CD1c-positive myeloid dendritic cell (primary cell): ENCODE measurements around the gene PPARG.
"Not testable (repeated sequence)": the region's sequence is repeated elsewhere in the genome, so short reads cannot be mapped to it uniquely, and the experiment has no call there.

ENCODE experiments used
- DNase-seq: peaks from one replicate; pipeline ENCODE4 v3.0.0-alpha.2; 2016; ENCODE audit errors: extremely low spot score

The PPARG gene

DNA sequence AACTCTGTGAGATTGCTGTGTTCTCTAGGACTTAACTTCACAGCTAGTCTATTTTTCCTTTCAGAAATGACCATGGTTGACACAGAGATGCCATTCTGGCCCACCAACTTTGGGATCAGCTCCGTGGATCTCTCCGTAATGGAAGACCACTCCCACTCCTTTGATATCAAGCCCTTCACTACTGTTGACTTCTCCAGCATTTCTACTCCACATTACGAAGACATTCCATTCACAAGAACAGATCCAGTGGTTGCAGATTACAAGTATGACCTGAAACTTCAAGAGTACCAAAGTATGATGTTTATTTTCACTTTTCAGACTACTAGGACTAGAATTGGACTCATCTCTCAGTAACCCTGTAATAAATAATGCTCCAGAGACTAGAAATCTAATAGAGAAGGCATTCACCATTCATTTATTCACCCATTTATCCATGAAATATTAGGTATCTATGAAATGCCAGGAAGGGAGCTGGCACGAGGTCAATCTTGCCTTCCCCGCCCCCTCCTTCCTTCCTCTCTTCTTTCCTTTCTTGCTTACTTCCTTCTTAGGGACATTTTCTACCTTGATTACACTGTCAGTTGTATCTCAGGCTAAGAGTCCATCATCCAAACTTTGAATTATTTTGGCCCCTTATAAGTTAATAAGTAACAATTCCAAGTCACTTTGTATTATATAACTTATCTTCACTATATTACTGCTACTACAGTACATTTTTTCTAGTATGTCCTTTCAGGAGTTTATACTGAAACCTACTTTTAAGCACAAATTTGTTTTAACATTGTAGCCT lies 91.0 kb downstream of the PPARG start:
- no peak for DNase-seq

DNA sequence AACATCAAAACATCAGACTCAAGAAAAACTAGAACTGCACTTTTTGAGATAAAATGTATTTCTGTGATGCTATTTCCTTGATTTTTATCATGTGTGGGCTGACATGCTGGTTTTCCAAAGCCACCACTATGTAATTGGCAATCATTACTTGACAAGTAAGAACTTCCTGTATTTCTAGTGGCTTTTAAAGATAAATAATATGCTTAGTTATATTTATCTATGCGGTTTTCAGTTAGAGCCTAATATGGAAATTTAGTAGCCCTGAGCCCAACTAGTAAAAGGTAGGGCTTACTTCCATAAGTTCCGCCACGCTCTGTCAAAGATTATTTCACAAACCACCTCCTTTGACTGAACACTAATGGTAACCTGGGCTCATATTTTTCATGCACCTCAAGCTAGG lies 91.6 kb downstream of the PPARG start:
- DNase-seq = no peak

DNA sequence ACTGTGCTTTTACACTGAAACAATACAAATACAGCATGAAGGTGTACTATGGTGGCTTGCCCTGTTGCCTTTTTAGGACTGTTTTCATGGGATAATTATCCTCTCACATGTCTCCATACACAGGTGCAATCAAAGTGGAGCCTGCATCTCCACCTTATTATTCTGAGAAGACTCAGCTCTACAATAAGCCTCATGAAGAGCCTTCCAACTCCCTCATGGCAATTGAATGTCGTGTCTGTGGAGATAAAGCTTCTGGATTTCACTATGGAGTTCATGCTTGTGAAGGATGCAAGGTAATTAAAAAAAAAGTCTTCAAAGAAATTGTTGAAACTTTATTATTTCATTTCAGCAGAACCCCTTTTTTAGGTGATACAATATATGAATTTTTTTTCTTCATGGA lies 92.3 kb downstream of the PPARG start:
- no peak for DNase-seq

DNA sequence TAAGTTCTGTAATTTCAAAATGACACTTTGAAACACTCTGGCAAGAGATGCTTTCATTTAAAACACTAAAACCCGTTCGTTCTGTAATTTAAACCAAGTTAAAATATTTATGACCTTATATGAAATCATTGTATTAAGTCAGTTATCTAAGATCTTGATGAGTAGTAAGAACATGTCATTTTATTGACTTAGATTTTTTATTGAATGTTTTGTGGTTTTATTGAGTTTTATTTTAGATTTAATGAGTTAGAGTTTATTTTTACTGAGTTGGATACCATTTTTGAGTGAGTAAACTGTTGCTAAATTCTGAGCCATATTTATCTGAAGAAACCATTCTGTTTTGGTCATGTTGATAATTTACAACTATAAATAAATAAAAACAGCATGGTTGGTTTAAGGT lies 94.3 kb downstream of the PPARG start:
- DNase-seq = no peak

DNA sequence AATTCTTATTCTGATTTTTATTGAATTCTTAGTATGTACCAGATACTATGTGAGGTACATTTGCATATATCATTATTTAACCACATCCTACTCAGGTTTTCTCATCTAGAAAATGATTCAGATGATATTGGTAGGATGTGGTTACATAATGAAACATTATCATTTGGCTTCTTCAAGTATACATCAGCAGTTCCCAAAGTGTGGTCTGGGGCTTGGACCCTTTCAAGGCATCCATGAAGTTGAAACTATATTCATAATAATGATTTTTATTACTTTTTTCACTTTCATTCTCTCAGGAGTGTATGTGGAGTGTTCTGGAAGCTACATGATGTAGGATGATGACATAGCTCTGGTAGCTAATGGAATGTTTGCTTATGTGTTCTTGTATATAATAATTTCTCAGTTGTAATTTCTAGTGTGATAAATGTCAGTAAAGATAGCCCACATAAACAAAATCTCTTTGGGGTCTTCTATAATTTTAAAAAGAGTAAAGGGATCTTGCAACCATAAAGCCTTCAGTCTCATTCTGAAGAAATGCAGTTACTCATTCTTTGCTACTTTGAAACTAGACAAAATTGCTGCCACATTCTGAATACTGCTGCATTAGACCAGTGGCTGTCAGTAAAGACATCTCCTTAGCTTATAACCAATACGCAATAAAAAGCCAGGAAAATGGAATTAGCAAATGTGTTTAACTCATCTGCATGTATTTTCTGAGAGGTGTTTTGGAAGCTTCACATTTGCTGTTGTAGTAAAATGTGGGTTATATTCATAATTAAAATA lies 95.8 kb downstream of the PPARG start:
- no peak for DNase-seq

DNA sequence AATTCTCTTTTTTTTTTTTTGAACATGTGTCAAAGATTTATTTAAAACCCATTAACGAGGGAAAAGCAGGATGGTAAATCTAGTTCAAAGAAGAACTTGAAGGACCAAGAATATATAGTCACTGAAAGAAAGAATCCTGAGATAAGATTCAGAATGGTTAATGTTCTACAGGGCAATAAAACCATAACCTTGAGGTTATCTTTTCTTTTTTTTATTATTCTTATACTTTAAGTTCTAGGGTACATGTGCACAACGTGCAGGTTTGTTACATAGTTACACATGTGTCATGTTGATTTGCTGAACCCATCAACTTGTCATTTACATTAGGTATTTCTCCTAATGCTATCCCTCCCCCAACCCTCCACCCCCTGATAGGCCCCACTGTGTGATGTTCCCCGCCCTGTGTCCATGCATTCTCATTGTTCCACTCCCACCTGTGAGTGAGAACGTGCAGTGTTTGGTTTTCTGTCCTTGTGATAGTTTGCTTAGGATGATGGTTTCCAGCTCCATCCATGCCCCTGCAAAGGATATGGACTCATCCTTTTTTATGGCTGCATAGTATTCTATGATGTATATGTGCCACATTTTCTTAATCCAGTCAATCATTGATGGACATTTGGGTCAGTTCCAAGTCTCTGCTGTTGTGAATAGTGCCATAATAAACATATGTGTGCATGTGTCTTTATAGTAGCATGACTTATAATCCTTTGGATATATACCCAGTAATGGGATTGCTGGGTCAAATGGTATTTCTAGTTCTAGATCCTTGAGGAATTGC lies 97.8 kb downstream of the PPARG start:
- DNase-seq = not testable (repeated sequence)

DNA sequence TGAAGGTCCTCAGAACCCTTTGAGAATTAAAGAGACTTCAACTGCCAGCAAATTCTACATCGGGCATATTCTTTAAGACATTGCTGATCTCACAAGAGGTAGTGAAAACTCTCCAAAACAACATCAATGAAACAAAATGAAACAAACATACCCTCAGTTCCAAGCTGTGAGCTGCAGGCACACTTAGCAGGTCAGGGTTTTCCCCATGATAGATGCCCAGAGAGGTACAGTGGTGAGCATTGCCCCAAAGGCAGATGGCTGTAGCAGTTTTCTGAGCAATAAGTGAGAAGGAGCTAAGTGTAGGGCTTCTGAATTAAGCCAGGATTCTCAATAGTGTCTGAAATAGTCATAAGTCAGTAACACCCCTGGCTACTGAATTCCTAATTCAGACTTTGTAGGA lies 99.3 kb downstream of the PPARG start:
- DNase-seq = no peak

DNA sequence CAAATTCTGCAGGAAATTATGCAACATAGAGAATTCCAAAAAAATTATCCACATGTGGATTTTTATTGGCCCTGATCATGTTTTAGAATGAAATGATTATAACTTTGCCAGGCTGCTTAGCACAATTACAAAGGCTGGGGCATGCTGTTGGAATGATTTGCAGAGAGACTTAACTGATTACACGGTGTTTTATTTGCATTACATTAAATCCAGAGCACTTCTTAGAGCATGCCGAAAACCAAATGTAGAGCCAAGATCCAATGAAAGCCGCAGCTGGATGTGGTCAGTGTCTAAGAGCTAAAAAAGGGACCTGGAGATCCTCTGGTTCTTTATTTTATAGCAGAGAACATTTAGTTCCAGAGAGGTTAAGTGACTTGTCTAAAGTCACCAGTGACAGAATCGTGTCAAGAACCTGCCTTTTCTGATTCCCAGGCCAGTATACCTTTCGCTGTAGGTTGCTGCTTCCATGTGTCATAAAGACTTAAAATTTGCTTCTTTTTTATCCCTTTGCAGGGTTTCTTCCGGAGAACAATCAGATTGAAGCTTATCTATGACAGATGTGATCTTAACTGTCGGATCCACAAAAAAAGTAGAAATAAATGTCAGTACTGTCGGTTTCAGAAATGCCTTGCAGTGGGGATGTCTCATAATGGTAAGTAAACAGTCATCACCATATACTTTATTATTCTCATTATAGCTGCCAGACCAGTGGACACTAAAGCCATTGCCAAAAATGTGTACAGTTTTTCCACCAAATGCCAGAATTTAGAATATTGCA lies 103.4 kb downstream of the PPARG start:
- DNase-seq = no peak

DNA sequence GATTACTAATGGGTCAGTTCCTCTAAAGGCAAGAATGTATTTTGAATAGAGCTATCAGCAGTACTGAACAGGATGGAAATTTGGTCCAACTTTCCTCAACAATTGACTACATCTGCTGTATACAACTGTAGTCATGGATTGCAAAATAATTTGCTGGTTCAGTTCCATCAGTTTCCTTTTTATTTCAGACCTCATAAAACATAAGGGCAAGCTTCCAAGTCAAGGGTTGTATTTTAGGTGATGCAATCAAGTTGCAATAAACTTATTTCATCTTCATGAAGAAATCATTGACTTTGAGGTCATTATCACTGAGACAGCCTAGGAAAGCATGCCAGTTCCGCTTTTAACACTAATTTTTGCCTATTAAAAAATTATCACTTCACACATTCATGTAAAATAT lies 105.0 kb downstream of the PPARG start:
- DNase-seq = peak; percentile 76

DNA sequence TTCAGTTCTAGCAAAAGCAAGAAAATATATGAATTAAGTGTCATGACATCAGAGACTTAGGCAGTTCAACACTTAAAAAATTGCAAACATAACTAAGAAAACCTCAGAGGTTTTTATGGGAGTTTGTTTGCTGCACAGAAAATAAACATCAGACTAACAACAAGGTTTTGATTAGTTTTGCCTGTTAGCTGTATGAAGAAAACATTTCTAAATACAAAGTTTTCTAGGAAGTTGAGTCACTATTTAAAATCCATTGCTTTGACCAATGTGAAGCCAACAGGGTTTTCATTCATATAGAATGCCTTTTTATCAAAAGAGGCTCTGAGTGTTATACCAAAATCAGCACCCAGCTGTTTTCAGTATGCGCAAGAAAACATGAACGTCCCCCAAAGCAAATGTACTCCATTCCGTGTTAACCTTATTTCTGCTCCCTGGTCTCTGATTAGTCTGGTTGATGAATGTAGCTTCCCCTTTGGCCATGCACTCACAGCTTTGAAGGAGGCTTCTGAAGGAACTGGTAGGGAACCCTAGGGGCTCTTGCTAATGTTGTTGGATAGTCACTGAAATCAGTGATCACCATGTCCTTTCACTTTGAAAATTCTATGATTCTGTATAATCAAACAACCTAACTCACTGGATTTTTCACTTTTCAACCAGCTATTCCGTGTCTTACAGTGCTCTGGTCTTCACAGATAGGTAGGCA lies 105.8 kb downstream of the PPARG start:
- peak; percentile 51 for DNase-seq

DNA sequence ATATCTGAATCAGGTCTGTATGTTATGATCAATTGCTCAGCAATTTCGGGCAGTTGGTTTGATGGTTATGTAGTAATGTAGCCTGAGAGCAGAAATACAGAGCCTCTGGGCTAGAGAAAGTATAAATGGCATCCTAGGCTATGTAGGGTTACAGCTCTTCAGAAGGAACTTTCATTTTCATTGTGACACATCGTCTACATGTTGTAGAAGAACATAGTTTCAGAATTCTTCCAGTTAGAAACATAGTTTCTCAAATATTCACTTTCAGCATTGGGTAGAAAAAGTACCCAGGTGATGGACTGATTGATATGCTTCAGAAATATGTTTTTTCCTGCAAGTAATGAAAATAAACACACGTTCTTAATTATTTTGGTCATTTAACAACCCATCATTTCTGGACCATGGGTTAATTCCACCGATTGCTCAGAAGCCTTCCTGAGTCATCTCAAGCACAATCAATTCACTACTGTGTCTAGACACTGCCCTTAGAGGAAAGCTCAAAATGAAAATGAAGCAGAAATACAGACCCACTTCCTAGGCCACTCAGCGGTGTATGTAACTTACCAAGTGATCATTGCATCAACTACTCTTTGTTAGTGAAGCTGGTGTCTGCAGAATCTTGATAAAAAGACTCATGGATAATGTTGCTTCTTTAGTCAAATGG lies 106.6 kb downstream of the PPARG start:
- peak; percentile 28 for DNase-seq

DNA sequence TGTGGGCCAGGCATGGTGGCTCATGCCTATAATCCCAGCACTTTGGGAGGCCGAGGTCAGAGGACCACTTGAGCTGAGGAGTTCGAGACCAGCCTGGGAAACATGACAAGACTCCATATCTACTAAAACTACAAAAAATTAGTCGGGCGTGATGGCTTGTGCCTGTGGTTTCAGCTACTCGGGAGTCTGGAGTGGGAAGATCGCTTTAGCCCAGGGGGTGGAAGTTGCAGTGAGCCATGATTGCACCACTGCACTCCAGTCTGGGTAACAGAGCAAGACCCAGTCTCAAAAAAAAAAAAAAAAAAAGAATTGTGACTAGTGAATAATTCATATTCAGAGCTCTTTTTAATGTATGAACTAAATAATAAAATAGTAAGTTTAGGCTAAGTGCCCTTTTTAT lies 107.6 kb downstream of the PPARG start:
- peak; percentile 44 for DNase-seq

DNA sequence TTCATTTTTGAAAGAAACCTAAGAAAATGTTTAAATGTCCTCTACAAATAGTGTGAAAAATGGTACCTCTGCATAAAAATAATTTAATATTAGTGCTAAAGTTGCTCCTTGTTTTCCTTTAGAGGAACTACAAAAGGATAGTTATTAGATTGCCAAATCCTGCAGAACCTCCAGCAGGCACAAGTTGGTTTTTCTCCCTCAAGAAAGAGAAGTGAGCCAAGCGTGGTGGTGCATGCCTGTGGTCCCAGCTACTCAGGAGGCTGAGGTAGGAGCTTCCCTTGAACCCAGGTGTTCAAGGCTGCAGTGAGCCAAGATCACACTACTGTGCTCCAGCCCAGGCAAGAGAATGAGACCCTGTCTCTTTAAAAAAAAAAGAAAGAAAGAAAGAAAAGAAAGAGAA lies 110.4 kb downstream of the PPARG start:
- DNase-seq = peak; percentile 56

DNA sequence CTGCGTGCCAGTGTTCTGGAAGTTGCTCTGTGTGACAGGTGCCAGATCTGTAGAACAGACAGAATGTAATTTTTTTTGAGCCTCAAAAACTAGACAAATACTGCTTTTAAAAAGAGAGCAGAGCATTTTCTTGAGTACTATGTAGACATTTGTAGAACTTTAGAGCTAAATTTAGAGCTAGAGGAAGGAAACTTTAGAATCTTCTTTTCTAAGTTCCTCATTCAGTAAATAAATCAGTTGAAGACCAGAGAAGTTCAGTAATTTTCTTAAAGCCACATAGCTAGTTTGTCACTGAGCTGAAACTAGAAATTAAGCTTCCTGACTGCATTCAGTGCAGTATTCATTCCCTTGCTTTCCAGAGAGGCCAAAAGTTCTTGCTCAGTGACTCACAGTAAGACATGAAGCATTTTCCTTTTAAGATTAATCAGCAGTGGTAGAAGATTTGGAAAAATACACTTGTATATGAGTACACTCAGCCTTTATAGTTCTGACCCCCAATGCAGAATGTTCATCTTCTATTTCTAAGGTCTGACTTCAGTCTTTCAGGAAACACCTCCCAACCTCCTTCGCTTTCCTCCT lies 111.8 kb downstream of the PPARG start:
- DNase-seq = peak; percentile 26

DNA sequence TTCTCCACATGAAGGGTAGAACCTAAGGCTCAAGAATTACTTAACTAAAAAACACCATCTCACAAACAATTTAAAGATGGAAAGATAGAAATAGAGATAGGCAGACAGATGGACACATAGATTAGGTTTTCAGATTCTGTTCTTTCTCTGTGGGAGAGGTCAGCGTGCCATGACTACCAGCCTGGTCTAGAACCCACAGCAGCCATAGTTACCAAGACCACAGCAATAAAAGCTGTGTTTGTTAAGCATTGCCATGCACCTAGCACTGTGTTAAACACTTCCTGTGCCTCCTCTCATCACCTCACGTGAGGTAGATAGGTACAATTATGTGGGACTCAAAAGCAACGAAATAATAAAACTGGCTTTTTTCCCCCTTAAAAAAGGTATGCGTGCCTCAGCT lies 112.3 kb downstream of the PPARG start:
- DNase-seq = no peak

DNA sequence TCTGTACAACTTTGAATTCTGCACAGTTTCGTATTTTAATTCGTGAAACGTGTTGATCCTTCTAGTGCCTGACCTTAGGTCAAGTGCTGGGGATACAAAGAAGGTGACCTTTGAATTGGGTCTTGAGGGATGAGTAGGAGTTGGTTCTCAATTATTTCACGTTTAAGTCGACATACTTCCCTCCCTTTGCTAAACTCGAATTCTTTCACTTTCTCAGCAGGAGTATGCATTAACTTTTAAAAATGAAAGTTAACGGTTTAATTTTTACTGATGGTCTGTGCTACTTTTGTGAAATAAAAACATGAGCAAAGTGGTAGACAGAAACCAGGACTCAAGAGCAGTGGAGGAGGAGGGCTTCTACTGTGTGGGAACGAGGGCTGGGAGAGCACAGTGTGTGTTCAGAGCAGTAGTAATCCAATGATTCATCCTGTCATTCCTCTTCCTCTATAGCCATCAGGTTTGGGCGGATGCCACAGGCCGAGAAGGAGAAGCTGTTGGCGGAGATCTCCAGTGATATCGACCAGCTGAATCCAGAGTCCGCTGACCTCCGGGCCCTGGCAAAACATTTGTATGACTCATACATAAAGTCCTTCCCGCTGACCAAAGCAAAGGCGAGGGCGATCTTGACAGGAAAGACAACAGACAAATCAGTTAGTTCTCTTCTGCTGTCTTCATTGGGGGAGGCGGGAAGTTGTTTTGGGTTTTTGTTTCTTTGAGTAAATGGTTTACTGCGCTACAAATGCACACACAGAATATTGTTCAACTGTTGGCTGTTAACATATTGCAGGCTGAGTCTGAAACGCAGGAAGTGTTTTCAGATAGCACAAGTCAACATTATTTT lies 116.8 kb downstream of the PPARG start:
- DNase-seq = peak; percentile 94

DNA sequence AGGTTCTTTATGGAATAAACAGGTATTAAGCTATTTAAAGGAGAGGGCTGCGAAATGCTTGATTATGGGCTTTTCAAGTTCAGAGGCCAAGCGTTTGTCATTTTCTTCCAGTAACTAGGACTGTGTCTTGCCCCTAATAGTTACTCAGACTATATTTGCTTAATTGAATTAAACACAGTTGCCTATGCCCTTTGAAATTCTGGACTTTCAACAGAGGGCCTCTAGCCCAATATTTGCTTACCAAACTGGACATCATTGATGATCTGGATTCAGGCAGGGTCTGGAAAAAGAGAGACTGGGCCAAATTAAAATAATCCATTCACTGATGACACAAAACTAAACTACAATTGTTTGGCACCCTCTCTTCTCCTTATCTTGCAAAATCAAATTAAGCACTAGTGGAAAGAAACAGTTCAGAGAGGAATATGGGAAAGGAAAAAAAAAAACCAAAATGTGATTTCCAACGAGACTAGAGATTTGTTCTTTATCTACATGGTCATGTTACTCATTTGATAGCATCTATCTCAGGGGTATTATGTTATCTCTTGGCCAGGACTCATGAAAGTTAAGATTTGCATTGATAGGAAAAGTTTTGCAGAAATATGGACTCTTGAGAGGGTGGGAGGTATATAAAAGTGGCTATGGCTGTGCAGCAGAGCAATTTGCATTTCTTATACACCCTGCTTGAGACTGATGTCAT lies 120.3 kb downstream of the PPARG start:
- DNase-seq = no peak
